NCI-H187 (cell line): ENCODE data around the gene ADAM12.
"Not testable (repeated sequence)": the region's sequence is repeated elsewhere in the genome, so short reads cannot be mapped to it uniquely, and the experiment has no call there.

Experiments
- DNase-seq, 2 experiments: peaks; one replicate each; lab custom pipeline; 2025; lab: John Stamatoyannopoulos, UW

Gene ADAM12

DNA sequence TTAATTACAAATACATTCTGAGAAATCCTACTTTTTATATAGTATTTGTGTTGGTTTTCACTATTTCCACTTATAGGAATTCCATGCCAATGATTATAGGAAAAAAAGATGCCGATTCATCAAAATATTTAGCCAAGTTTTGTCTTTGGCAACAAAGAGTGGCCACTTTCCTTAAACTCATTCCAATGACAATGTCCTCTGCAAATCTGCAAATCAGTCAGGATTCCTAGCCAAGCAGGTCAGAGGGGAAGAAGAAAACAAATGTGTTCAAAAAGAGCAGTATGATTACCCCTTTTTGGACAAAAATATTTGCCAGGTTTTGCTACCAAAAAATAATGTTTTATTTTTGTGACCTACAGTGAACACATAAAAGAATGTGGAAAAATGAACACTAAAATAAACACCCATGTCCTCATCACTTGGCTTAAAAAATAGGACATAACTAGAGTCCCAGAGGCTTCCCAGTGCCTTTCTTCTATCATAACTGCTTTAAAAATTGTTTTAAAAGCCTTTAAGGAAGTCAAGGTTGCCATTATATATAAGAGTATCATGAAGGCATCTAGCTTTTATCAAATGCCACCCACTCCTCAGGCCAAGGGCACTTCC, 125.9 kb downstream of the ADAM12 start:
- DNase-seq, result no peak

DNA sequence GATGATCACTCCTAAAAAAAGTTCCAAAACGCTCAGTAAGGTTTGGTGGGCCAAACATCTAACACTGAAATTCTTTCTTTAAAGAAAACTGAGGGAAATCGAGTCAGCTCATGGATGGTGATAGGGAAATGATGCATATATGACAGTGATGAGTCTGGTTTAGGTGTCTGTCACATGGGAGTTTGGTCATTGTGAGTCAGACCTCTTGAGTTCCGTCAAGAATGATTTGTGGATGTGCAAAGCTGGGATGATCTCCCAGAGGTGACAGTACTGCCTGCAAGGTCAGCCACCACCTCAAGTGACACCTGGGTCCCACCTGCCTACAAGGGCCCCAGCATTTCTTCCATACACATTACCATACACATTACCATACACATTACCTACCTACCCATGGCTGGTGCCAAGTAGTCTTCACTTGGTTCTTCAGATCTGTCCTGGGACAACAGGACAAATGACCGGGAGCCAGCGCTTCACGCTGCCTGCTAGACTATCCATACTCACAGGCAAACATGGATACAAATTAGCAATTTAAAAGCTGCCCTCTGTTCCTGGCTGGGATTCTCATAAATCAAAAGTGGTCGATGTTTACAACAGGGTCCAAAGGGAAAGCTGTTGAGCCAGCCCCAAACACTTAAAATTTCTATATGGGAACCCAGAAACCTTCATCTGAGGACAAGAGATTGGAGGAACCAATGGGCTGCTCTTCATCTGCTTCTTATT, 128.4 kb downstream of the ADAM12 start:
- no peak for DNase-seq

DNA sequence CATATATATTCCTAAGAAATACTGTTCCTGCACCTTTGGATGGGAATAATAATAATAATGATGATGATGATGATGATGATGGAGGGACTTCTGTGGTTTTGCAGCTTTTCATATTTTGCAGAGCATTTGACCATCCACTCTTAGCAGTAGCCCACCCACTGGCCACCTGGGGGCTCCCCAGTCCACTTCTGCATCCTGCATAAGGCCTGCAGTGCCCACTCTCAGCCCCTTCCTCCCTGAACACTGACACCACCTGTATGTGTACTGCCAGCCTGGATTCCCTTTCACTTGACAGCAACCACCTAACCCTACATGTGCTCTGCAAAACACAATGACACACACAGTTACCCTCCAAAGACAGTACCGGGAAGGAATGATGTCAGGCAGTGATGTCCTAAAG, 131.4 kb downstream of the ADAM12 start:
- DNase-seq, result no peak

DNA sequence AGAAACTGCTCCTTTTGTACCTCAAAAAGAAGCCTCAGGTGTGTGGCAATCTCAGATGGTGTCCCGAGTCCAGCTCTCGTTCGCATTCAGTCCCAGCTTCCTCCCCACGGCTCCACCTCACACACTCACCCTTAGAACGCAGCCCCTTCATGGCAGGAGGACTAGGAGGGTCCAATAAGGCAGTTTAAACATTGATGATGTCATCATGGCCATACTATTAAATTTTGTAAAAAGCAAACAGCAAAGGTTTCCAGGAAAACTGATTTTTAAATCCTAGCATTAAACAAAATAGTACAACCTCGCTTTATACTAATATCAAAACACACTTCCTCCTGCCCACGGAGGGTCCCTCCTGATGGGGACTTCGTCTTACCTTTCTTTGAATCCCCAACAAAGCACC, 133.0 kb downstream of the ADAM12 start:
- no peak for DNase-seq

DNA sequence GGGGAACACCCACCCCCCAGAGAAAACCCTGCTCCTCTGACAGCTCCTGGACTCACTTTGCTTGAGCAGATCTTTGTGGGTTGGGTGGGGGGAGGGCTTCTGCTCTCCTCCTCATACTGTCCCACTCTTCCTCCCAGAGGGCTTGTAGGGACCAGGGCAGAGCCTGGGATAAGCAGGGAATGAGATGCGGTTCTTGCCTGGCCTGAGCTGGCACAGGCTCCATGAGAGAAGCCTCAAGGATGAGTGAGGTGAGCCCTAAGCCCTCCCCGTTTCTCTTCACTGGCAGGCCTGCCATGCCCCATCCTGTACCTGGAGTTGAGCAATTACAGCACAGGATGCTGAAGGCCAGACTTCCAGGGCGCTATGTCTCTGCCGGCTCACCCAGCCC, 134.7 kb downstream of the ADAM12 start:
- DNase-seq, result no peak

GRCh38 chr10:126252884-126253610, 135.2 kb downstream of the ADAM12 start:
- no peak for DNase-seq

DNA sequence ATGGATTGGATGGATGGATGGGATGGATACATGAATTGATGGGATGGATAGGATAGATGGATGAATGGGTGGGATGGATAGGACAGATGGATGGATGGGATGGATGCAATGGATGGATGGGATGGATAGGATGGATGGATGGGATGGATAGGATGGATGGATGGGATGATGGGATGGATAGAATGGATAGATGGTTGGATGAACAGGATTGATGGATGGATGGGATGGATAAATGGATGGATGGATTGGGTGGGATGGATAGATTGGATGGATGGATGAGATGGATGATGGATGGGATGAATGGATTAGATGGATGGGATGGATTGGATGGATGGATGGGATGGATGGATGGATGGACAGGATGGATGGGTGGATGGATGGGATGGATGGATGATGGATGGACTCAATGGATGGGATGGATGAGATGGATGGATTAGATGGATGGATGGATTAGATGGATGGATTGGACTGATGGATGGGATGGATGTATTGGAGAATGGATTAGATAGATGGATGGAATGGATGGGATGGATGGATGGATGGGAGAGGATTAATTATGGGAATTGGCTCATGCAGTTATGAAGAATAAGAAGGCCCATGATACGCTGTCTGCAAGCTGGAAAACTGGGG, 136.4 kb downstream of the ADAM12 start:
- DNase-seq, result no peak

DNA sequence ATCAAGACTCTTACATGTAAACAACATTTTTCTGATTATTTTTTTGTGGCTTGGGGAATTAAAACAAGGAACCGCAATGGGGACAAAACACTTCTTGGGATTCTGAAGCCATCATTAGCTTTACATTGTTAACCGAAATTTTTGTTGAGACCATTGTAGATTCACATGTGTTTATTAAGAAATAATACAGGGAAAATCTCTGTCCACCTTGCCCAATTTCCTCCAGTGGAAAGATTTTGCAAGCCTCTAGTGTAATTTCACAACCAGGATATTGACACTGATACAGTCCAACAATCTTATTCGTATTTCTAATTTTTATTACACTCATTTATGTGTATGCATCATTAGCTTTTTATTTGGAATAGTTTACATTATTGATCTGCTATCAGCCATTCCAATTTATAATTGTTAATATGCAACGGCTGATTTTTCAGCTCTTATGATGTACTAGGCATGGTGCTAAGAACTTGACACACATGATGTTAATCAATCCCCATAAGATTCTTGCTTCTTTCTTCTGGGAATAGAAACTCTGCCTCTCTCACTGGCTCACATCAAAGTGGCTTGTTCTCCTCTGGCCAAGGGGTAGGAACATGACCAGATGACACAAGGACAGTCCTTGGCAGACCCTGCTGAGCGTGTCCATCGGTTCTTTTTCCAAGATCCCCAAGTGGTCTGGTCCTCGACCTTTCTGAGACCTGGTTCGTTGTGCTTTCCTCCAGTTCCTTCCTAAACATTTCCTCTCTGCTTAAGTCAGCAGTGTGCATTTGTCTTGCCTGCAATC, 137.6 kb downstream of the ADAM12 start:
- no peak for DNase-seq

DNA sequence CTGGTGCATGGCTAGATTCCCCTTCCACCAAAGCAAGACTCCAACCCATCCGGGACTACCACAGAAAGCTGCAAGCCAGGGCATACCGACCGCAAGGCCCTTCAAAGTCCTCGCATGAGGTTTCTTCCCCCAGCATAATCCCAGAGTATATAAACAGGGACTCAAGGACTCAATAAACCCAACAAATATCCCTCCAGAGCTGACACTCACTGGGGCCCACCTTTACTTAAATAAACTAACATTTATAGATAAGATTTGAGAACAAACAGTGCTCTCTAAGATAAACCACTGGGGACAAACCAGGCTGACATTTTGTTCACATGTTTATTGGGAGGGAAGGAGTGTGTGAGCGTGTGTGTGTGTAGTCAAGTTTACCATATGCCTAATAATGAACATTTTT, 138.2 kb downstream of the ADAM12 start:
- DNase-seq, result no peak

GRCh38 chr10:126247446-126247975, 140.8 kb downstream of the ADAM12 start:
- no peak for DNase-seq

DNA sequence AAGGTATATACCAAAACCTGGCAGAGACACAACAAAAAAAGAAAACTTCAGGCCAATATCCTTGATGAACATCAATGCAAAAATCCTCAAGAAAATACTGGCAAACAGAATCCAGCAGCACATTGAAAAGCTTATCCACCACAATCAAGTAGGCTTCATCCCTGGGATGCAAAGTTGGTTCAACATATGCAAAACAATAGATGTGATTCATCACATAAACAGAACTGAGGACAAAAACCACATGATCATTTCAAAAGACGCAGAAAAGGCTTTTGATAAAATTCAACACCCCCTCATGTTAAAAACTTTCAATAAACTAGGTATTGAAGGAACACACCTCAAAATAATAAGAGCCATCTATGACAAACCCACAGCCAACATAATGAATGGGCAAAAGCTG, 141.9 kb downstream of the ADAM12 start:
- not testable (repeated sequence) for DNase-seq

DNA sequence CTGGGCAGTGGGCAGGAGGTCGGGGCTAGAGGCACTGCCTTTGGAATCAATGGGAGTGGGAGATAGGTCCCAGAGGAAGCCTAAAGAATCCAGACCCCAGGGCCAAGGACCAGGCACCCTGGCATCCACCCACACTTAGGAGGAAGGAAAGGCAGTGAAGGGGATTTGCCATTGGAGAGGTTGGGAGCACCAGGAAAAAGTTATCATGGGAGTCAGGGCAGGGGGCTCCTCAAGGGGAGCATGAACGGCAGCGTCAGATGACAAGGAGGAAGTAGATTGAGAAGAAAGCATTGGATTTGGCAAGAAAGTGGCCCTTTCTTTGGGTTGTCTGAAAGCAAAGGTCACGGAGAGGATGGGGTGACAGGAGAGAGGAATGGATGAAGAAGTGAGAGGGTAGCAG, 142.8 kb downstream of the ADAM12 start:
- no peak for DNase-seq

- DNase-seq, result no peak
Measured at GRCh38 chr10:126243971-126244370, 144.3 kb downstream of the ADAM12 start.

DNA sequence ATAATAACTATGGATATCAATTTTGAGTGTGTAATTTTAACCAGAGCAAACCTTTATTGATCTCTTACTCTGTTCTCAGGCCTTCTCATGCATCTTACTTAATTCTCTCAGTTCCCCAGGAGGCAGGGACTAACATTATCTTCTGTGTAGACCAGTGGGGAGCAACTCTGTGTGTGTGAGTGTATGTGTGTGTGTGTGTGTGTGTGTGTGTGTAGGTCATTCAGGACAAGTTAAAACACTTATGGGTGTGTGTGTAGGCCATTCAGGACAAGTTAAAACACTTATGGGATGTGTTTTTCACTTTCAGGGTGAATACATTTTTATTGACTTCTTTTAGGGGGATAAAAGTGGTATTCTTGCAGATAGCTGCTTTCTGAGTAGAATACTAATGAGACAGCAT, 145.0 kb downstream of the ADAM12 start:
- DNase-seq, result no peak

GRCh38 chr10:126242397-126243260, 145.6 kb downstream of the ADAM12 start:
- no peak for DNase-seq

GRCh38 chr10:126240483-126240882, 147.8 kb downstream of the ADAM12 start:
- DNase-seq, result no peak

DNA sequence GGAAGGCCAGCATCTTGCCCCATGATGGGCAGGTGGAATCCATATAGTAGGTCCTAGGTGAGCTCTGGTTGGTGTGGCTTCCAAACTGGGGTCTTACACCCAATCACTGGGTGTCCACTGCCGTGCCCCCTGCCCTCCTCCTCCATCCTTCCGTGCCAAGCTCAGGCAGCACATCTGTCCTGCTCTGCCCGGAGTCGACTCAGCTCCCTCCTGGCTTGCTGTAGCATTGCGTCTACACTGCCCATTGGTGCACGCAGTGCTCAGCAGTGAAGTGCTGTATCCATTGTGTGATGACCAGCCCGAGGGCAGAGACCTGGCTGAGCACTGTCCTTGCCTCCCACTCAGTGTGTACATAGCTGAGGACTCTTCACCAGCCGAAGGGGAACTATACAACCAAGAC, 148.4 kb downstream of the ADAM12 start:
- no peak for DNase-seq

GRCh38 chr10:126235979-126236851, 152.1 kb downstream of the ADAM12 start:
- no peak for DNase-seq

- DNase-seq, result no peak
Measured at GRCh38 chr10:126235091-126235978, 152.9 kb downstream of the ADAM12 start.
